ENCODE data around the gene INPP5E.

DNA sequence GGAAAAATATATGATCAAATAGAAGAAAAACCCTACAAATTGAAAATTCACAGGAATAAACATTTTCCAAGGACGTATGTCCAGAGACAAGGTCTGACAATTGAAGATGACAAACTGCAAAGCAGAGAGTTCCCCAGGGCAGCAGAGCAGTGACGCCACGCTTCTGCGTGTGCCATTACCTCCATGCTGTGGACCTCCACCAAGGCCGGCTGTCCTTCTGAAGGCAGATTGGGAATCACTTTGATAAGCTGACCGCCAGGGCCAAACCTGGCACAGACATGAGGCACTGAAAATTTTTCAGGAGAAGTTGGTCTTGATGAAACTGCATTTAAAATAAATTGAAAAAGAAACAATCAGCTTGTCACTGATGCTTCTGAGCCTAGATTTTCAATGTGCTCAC, 24.6 kb upstream of the INPP5E start:
- TF ChIP-seq EHF (CRISPR knock-in tag; IDR thresholded peaks at IDR 0.05) = no peak
- TF ChIP-seq, protein P1, sequence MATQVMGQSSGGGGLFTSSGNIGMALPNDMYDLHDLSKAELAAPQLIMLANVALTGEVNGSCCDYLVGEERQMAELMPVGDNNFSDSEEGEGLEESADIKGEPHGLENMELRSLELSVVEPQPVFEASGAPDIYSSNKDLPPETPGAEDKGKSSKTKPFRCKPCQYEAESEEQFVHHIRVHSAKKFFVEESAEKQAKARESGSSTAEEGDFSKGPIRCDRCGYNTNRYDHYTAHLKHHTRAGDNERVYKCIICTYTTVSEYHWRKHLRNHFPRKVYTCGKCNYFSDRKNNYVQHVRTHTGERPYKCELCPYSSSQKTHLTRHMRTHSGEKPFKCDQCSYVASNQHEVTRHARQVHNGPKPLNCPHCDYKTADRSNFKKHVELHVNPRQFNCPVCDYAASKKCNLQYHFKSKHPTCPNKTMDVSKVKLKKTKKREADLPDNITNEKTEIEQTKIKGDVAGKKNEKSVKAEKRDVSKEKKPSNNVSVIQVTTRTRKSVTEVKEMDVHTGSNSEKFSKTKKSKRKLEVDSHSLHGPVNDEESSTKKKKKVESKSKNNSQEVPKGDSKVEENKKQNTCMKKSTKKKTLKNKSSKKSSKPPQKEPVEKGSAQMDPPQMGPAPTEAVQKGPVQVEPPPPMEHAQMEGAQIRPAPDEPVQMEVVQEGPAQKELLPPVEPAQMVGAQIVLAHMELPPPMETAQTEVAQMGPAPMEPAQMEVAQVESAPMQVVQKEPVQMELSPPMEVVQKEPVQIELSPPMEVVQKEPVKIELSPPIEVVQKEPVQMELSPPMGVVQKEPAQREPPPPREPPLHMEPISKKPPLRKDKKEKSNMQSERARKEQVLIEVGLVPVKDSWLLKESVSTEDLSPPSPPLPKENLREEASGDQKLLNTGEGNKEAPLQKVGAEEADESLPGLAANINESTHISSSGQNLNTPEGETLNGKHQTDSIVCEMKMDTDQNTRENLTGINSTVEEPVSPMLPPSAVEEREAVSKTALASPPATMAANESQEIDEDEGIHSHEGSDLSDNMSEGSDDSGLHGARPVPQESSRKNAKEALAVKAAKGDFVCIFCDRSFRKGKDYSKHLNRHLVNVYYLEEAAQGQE (IDR thresholded peaks at IDR 0.05) = no peak
- TF ChIP-seq TP53 (CRISPR knock-in tag; IDR thresholded peaks at IDR 0.05) = no peak
- TF ChIP-seq, protein P2, sequence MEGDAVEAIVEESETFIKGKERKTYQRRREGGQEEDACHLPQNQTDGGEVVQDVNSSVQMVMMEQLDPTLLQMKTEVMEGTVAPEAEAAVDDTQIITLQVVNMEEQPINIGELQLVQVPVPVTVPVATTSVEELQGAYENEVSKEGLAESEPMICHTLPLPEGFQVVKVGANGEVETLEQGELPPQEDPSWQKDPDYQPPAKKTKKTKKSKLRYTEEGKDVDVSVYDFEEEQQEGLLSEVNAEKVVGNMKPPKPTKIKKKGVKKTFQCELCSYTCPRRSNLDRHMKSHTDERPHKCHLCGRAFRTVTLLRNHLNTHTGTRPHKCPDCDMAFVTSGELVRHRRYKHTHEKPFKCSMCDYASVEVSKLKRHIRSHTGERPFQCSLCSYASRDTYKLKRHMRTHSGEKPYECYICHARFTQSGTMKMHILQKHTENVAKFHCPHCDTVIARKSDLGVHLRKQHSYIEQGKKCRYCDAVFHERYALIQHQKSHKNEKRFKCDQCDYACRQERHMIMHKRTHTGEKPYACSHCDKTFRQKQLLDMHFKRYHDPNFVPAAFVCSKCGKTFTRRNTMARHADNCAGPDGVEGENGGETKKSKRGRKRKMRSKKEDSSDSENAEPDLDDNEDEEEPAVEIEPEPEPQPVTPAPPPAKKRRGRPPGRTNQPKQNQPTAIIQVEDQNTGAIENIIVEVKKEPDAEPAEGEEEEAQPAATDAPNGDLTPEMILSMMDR (IDR thresholded peaks at IDR 0.05) = no peak
- TF ChIP-seq FOSB (CRISPR knock-in tag; IDR thresholded peaks at IDR 0.05) = no peak
- TF ChIP-seq RFX5 (IDR thresholded peaks at IDR 0.05) = no peak
- TF ChIP-seq RCOR1 (IDR thresholded peaks at IDR 0.05; ENCODE audit: low read depth, low read length) = no peak
